ENCODE results near the gene ARHGAP26.

The ARHGAP26 gene

DNA sequence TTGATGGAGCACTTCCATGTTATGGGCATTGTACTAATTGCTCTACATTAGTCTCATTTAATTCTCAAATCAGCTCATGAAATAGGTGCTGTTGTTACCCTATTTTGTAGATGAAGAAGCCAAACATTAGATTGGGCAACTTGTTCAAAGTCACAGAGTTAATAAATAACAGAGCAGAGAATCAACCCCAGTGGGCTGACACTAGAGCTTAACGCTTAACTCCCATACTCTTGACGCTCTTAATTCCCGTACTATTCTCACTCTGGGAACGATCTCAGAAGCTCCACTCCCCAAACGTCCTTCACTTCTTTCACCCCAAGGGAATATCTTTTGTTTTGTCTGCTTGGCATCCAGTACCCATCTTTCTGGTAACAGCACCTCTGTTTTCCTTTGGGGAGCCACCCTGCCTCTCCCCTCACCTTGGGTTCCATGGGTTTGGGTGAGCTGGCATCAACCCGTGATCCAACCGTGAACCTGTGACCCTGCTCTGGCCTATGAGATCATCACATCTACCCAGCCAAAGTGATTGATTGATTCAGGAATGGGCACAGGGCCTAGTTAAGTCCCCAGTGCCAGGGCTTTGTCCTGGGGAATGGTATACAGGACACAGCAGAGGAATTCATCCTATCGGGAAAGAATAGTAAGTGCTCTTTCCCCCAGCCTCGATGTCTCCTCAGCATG is 464.1 kb downstream of the ARHGAP26 start:
- ATAC-seq: no peak

- ATAC-seq: no peak
Observed at GRCh38 chr5:143235423-143235822, 465.2 kb downstream of the ARHGAP26 start.

GRCh38 chr5:143236682-143237081 is 466.5 kb downstream of the ARHGAP26 start:
- no peak for ATAC-seq

GRCh38 chr5:143237664-143238063 is 467.5 kb downstream of the ARHGAP26 start:
- no peak for ATAC-seq

DNA sequence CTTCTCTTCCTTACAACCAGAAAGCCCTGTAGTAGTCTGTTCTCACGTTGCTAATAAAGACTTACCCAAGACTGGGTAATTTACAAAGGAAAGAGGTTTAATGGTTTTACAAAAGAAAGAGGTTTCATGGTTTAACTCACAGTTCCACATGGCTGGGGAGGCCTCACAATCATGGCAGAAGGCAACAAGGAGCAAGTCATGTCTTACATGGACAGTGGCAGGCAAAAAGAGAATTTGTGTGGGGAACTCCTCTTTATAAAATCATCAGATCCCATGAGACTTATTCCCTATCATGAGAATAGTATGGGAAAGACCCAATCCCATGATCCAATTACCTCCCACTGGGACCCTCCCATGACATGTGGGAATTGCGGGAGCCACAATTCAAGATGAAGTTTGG is 468.4 kb downstream of the ARHGAP26 start:
- ATAC-seq: no peak

GRCh38 chr5:143239882-143240518 is 469.8 kb downstream of the ARHGAP26 start:
- no peak for ATAC-seq

DNA sequence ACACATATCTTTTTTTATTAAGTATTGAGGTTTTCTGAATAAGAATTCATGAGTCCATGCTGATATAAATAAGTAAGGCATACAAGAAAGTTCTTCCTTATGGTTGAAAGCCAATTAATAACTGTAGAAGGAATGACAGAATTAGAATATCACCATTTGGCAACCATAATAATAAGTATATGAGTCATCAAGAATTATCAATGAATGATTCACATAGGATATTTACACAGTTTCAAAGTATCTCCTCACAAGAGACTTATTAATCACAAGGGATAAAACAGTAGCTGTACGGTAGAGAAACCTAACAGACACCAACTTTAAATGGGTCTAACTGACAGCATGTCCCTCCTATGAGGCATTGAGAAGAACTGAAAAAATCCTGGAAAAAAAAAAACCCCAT is 471.7 kb downstream of the ARHGAP26 start:
- peak; percentile 53 to 63 for ATAC-seq

DNA sequence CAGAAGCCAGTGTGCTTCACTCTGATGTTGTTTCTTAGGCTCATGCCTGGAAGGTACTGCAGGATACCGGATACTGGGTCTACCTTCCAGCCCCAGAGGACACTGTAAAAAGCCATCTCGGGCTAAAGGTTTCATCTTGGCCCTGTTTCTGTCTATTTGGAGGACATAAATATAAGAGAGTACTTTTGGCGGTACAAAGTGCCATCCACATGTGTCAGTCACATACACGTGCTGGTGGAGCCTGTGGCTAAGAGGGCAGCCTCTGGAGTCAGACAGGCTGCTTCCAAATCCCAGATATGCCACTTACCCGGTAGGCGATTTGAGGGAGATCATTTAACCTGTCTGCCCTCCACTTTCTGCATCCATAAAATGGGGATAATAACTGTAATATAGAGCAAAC is 472.9 kb downstream of the ARHGAP26 start:
- no peak for ATAC-seq

- no peak for ATAC-seq
Observed at GRCh38 chr5:143244000-143244736, 474.0 kb downstream of the ARHGAP26 start.

- no peak for ATAC-seq
Observed at GRCh38 chr5:143244990-143245389, 474.8 kb downstream of the ARHGAP26 start.

DNA sequence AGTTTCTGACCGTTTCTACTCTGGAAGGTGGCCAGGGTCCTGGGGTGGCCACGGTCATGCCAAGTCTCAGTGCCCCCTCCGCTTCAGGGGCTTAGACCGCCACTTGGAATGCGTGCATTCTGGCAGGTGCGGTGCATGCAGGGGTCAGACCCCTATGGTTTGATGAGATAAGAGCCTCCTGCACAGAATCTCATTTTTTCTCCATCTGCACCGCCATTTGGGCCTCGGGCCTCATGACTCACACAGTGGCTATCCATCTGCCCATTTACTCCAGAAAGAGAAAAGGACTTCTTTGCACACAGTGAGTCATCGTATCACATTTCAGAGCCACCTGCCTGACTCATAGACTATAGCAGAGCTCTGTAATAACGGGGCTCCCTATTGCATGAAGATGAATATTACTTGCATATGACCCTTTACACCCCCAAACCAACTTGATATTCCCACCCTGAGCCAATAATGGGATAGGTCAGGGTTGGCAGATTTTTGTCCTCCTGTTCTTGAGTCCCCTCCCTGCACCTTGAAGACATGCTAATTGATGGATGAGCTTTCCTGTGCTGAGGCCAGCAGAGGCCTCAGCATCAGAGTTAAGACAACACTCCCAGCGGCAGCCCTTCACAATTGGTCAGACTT is 475.9 kb downstream of the ARHGAP26 start:
- ATAC-seq: peak in 1 of 2 donors; percentile 35

DNA sequence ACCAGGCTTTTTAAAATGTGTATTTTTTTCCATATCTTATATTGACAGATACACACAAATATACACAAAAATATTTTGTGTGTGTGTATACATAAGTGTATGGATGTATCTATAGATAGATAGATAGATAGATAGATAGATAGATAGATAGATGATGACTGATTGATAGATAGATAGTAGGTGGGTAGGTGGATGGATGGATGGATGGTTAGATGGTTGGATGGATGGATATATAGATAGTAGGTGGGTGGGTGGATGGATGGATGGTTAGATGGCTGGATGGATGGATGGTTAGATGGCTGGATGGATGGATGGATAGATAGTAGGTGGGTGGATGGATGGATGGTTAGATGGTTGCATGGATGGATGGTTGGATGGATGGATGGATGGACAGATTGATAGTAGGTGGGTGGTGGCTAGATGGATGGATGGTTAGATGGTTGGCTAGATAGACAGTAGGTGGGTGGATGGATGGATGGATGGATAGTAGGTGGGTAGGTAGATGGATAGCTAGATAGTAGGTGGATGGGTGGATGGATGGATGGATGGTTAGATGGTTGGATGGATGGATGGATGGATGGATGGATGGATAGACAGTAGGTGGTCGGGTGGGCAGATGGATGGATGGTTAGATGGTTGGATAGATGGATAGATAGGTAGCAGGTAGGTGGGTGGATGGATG is 477.1 kb downstream of the ARHGAP26 start:
- no peak for ATAC-seq

- no peak for ATAC-seq
Observed at GRCh38 chr5:143248391-143248790, 478.2 kb downstream of the ARHGAP26 start.

- ATAC-seq: no peak
Observed at GRCh38 chr5:143248822-143249579, 478.8 kb downstream of the ARHGAP26 start.

DNA sequence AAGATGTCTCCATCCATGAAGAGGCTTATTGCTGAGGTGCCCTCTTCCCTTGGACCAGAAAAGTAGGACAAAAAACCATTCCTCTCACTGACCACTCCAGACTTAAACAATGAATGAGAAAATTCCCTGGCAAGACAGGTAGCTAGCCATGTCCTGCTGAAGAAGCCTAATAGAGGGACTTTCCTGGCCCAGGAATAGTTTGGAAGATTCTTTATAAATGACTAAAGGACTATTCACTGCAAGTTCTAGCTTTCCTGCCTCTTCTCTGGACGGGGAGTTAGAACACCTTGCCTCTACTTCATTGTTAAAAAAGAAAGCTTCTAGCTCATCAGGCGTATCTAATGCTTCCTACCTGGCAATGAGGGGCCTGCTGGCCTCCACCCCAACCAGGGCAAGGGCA is 479.7 kb downstream of the ARHGAP26 start:
- ATAC-seq: no peak

DNA sequence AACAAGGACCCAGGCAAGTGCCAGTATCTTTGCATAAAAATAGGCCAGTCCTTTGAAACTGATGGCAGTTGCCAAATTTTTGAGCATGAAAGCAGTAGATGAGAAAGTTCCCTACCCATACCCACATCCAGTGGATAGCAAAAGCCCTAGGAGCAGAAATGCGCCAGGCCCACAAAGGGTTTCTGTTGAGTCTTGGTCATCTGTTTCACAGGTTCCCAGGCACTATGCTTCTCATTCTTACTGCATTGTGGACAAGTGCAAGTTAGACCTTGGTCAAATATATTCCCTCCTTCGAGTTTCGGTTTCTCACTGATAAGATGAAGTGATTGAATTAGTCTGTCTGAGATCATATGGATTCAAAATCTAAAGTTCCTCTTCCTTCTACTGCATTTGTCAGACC is 481.0 kb downstream of the ARHGAP26 start:
- no peak for ATAC-seq

DNA sequence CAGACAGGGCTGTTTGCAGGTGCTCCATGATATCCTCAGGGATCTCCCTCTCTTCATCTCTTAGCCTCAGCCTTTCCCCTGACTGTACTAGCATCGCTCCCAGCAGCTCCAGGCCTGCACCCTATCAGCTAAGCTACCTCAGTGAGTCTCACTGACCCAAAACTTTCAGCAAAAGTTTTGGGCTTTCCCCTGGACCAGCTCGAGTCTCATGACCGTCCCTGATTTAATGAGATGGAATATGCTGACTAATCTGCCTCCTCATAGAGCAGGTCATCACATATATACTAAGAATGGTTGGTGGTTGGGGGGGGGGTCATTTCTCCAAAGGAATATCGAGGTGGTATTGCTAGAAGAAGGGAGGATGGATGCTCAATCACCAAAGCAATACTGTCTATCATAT is 481.8 kb downstream of the ARHGAP26 start:
- no peak for ATAC-seq

DNA sequence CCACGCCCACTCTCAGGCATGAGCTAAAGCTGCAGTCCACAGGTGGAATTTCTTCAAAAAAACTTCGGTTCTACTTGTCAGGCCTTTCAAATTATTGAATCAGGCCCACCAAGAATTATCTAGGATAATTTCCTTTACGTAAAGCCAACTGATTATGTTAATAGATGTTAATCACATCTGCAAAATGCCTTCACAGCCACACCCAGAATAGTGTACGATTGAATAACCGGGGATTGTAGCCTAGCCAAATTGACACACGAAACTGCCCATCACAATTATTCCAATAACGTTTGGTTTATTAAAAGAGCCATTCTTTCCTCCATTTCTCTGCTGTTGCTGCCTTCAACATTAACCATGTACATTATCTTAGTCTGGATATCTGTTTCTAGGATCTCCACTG is 484.6 kb downstream of the ARHGAP26 start:
- no peak for ATAC-seq

DNA sequence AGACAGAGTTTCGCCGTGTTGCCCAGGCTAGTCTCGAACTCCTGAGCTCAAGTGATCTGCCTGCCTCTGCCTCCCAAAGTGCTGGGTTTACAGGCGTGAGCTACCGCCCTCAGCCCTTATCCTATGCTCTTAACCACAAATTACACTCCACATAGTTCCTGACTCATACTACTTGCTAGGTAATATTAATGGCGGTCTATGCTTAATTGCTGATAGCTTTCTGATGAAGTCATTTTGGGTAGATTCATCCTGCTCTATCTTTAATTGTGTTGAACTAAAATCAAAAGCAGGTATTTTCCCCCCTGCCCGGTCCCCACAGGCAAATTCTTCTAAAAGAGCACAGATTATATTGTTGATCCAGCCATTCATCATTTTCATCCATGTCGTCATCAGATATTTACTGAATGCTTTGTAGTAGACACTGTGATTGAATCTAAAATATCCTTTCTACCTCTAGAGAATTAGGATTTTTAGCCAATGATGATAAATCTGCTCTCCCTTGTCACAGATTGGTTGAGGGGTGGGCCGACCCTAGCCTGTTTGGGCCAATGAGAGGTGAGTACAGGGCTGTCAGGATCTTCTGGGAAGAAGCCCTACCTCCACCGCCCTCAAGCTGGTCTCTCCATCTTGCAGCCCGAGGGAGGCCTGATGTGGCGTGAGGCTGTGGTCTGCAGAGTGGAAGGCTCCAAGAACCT is 488.5 kb downstream of the ARHGAP26 start:
- ATAC-seq: no peak

DNA sequence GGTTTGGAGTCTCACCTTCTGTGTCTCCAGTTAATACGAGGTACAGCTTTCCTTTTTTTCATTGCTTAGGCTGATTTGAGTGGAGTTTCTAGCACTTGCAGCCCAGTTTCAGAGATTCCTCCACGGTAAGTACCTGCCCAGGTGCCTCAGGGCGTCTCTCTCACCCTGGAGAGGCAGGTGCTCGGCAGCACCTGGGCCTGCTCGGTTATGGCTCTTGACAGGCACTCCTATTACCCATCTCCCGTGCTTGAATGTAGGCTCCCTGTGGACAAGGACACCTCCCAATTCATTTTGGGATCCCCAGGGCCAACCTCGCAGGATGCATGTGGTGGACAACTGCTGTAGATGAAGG is 489.1 kb downstream of the ARHGAP26 start:
- no peak for ATAC-seq

GRCh38 chr5:143261748-143262392 is 491.7 kb downstream of the ARHGAP26 start:
- ATAC-seq: peak; percentile 58 to 87
